K562 (cell line): ENCODE measurements around the gene HAPLN3. TPM values are rescaled to one million over a fixed set of nuclear protein-coding genes. Genes with fewer than 3 reads are reported as not detected.

Experiments
- ATAC-seq: fragments of 200-7000 bp; cut with Tn5 transposase; 3 replicates; pipeline ENCODE4 v1.9.1; 2020; ENCODE audit warnings: moderate library complexity
- BruUV-seq: library from RNA; stranded (reverse); fragments of 400-500 nt; replicated peaks from 2 replicates; lab custom pipeline; 2021; lab: Mats Ljungman, UMichigan
- CTCF ChIA-PET: fragments of 300-600 bp; formaldehyde crosslinking; extraction: SDS; loops from one replicate; lab custom pipeline; 2021; ENCODE audit warnings: low intra/inter-chr PET ratio; lab: Yijun Ruan, JAX
- POLR2A ChIA-PET: fragments of 300-600, 350-650 bp; sonication (Branson Sonifier 250); formaldehyde crosslinking; extraction: SDS; loops from one replicate; lab custom pipeline; 2021; ENCODE audit warnings: antibody characterized with exemption, inconsistent platforms; lab: Yijun Ruan, JAX
- DNase-seq, 4 experiments: peaks; one replicate each; pipeline versions ENCODE4 v3.0.0 to v3.0.0-alpha.2; 2011 to 2018; ENCODE audit warnings: low spot score in 3 of 4, mixed read lengths in 3 of 4; ENCODE audit errors: extremely low read depth in 1 of 4
- FAIRE-seq: peaks from 2 replicates; lab custom pipeline; 2011; peaks lifted over from hg19 to GRCh38; lab: Jason Lieb, UNC
- H2AFZ ChIP-seq: 2 replicates; pipeline ENCODE4 v1.6.0; 2011; ENCODE audit warnings: low read depth, low read length, control low read depth, inconsistent platforms
- H3K27ac ChIP-seq: fragments of 200-600 bp; 3 replicates; pipeline ENCODE4 v1.8.0; 2011; ENCODE audit warnings: low read depth, mild to moderate bottlenecking, control low read depth, inconsistent platforms, low read length, moderate library complexity, mixed read lengths; ENCODE audit errors: extremely low read depth
- H3K27me3 ChIP-seq, 2 experiments: fragments of 300-600 bp in 1 of 2; 2 replicates in 1 of 2; 3 replicates in 1 of 2; pipeline versions ENCODE4 v1.6.0 to v1.8.0; 2011; ENCODE audit warnings: inconsistent platforms in 2 of 2, low read length in 2 of 2, mild to moderate bottlenecking in 1 of 2, mixed read lengths in 1 of 2, moderate library complexity in 1 of 2; ENCODE audit not compliant: control insufficient read depth in 2 of 2, insufficient read depth in 2 of 2
- H3K36me3 ChIP-seq: fragments of 300-600 bp; 3 replicates; pipeline ENCODE4 v1.8.0; 2011; ENCODE audit warnings: mild to moderate bottlenecking, low read length, inconsistent platforms; ENCODE audit not compliant: control insufficient read depth, insufficient read depth
- H3K4me1 ChIP-seq, 2 experiments: fragments of 200-600 bp in 1 of 2; replicated peaks in 1 of 2; 2 replicates in 1 of 2; 3 replicates in 1 of 2; pipeline versions ENCODE4 v1.5.1 to v1.8.0; 2011; ENCODE audit warnings: inconsistent platforms in 2 of 2, low read length in 2 of 2, mild to moderate bottlenecking in 1 of 2, mixed read lengths in 1 of 2, moderate library complexity in 1 of 2; ENCODE audit not compliant: control insufficient read depth in 2 of 2, insufficient read depth in 2 of 2
- H3K4me2 ChIP-seq: 2 replicates; pipeline ENCODE4 v1.6.1; 2011; ENCODE audit warnings: low read length, control low read depth, inconsistent platforms, mixed read lengths; ENCODE audit not compliant: insufficient read depth
- H3K4me3 ChIP-seq: fragments of 200-600 bp; sonication (generic), shearing (Covaris generic); 2 replicates; pipeline ENCODE4 v1.5.1; 2016; ENCODE audit warnings: control low read depth, inconsistent platforms
- H3K79me2 ChIP-seq: fragments of 200-600 bp; 3 replicates; pipeline ENCODE4 v1.8.0; 2011; ENCODE audit warnings: low read length, inconsistent platforms; ENCODE audit not compliant: control insufficient read depth, insufficient read depth
- H3K9ac ChIP-seq, 2 experiments: 2 replicates each; pipeline versions ENCODE4 v1.6.0 to v1.6.1; 2011; ENCODE audit warnings: low read depth in 2 of 2, low read length in 2 of 2, control low read depth in 1 of 2, inconsistent platforms in 1 of 2, mild to moderate bottlenecking in 1 of 2, mixed read lengths in 1 of 2; ENCODE audit not compliant: insufficient read depth in 1 of 2
- H3K9me1 ChIP-seq: one replicate; pipeline ENCODE4 v1.6.0; 2011; ENCODE audit warnings: inconsistent platforms, mild to moderate bottlenecking, low read length, moderate library complexity; ENCODE audit not compliant: control insufficient read depth, insufficient read depth
- H3K9me3 ChIP-seq: replicated peaks from 2 replicates; pipeline ENCODE4 v1.5.1; 2011; ENCODE audit warnings: low read depth, low read length, inconsistent platforms; ENCODE audit not compliant: control insufficient read depth, insufficient read depth
- H4K20me1 ChIP-seq: replicated peaks from 2 replicates; pipeline ENCODE4 v1.6.1; 2011; ENCODE audit warnings: low read length, inconsistent platforms, mixed read lengths; ENCODE audit not compliant: control insufficient read depth, insufficient read depth
- BCLAF1 ChIP-seq, 2 experiments: fragments of 450-650 bp in 1 of 2; IDR thresholded peaks; 2 replicates each; pipeline ENCODE4 v1.6.1; 2011 to 2017; ENCODE audit warnings: low read depth in 2 of 2, antibody characterized with exemption in 1 of 2, borderline replicate concordance in 1 of 2, low read length in 1 of 2, mild to moderate bottlenecking in 1 of 2, mixed read lengths in 1 of 2; ENCODE audit not compliant: control insufficient read depth in 1 of 2
- BRF1 ChIP-seq: IDR thresholded peaks from 3 replicates; pipeline ENCODE4 v1.6.1; 2011; ENCODE audit warnings: borderline replicate concordance, mild to moderate bottlenecking; ENCODE audit not compliant: insufficient read length; ENCODE audit errors: extremely low read depth
- CTBP1 ChIP-seq: fragments of 450-650 bp; IDR thresholded peaks from 2 replicates; pipeline ENCODE4 v1.6.1; 2016; ENCODE audit warnings: borderline replicate concordance
- MAFK ChIP-seq: IDR thresholded peaks from 2 replicates; pipeline ENCODE4 v1.6.1; 2011; ENCODE audit warnings: low read length, improper control_type of control experiment
- SAP30 ChIP-seq: fragments of 200-600 bp; sonication (generic); IDR thresholded peaks from 2 replicates; pipeline ENCODE4 v1.6.1; 2012; ENCODE audit warnings: borderline replicate concordance, low read depth, mild to moderate bottlenecking, moderate library complexity, low read length, control low read depth, inconsistent platforms; ENCODE audit not compliant: insufficient read depth, poor library complexity, severe bottlenecking
- SIRT6 ChIP-seq: IDR thresholded peaks from one replicate; pipeline ENCODE4 v1.6.1; 2012; ENCODE audit warnings: low read depth, mild to moderate bottlenecking, control low read depth, inconsistent platforms, low read length, moderate library complexity
- TRIM24 ChIP-seq, 2 experiments: fragments of 450-650 bp; IDR thresholded peaks; 2 replicates each; pipeline ENCODE4 v1.6.1; 2016
- ZNF277 ChIP-seq: fragments of 250-450 bp; sonication (Bioruptor Pico); IDR thresholded peaks from 2 replicates; pipeline ENCODE4 v1.8.0; 2022; ENCODE audit warnings: inconsistent platforms, mild to moderate bottlenecking, moderate library complexity, borderline replicate concordance
- ZNF592 ChIP-seq: fragments of 450-650 bp; IDR thresholded peaks from 2 replicates; pipeline ENCODE4 v1.6.1; 2017; ENCODE audit warnings: antibody characterized with exemption, mild to moderate bottlenecking
- WGBS: fragments of 100-300 bp; shearing (Covaris generic); methylation state at CpG from one replicate; pipeline ENCODE4 v1.1.6; 2016; ENCODE audit warnings: low coverage, mixed read lengths; ENCODE audit not compliant: insufficient coverage; ENCODE audit errors: missing lambda C conversion rate; 5-methylcytosine and 5-hydroxymethylcytosine counted together
- in situ Hi-C: fragments of 300-500 bp; cut with MboI; formaldehyde crosslinking; loops from 4 replicates; pipeline ENCODE4 v1.15.0; 2018; ENCODE audit warnings: inconsistent platforms, mixed read lengths
- intact Hi-C: fragments of 100-400 bp; cut with micrococcal nuclease; formaldehyde crosslinking; loops from 2 replicates; pipeline ENCODE4 v1.14.2; 2022
- polyA plus RNA-seq, 8 experiments: library from polyadenylated mRNA; depleted of rRNA in 4 of 8; stranded (reverse) in 5 of 8; unstranded in 3 of 8; fragments of >200 nt; fragmentation: Nextera tagmentation in 2 of 8; fragmentation: Illumina TruSeq in 1 of 8; extraction: Ambion mirVana in 2 of 8; extraction: Trizol in 1 of 8; gene quantifications; 2 replicates each; pipeline versions ENCODE4 v1.2.1 to v1.2.3, GENCODE V29; 2011 to 2014; ENCODE audit warnings: inconsistent platforms in 1 of 8, missing spikeins in 1 of 8
- total RNA-seq, 7 experiments: library from RNA; depleted of rRNA in 6 of 7; stranded (reverse); fragments of >200 nt in 6 of 7; fragmentation: Illumina TruSeq in 2 of 7; extraction: Trizol in 2 of 7; gene quantifications; 2 replicates each; pipeline versions ENCODE4 v1.2.1 to v1.2.3, GENCODE V29; 2011 to 2021; ENCODE audit warnings: low replicate concordance in 1 of 7
- TF ChIP-seq, protein P1 (sequence below), 2 experiments: fragments of 450-650 bp in 1 of 2; sonication (generic) in 1 of 2; formaldehyde crosslinking in 1 of 2; IDR thresholded peaks in 1 of 2; conservative IDR thresholded peaks in 1 of 2; 2 replicates each; pipeline versions ENCODE4 v1.6.1 to v1.8.1; 2016 to 2023; ENCODE audit warnings: mild to moderate bottlenecking in 2 of 2, moderate library complexity in 2 of 2, inconsistent platforms in 1 of 2, missing genetic modification reagents in 1 of 2

HAPLN3 gene
- total and polyA plus RNA-seq, 9 of the 15 experiments (the other 6 are each of a cell fraction or from before 2014, with no cell fraction given): 0.04 to 2.4 (median 0.65) TPM

DNA sequence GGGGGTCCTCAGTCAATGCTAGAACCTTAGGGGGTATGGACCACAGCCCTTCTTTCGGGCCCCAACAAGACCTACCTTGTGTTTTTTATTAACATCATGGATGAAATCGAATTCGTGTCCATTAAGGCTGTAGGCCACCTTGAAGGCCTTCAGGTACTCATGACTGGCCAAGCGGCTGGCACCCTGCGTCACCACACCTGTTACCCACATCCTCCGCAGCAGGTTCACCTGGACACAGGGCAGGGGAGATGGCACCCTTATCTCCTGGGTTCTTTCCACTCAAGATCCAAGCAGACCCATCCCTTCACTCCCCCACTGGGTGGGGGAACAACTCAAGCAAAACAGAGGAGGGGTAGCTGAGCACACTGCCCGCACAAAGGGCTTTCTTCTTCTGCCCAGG is 11.2 kb upstream of the HAPLN3 start:
- no TSS peak for BruUV-seq
- intact Hi-C loops: no loop called here
- 89% methylated on average over 7 of the region's 7 CpGs for WGBS
- TF ChIP-seq ZNF277 (CRISPR knock-in tag) (no peak), MAFK (no peak), BRF1 (no peak), SIRT6 (no peak), TRIM24 (IDR thresholded peaks at IDR 0.05) (no peak), SAP30 (no peak), CTBP1 (no peak), BCLAF1 (IDR thresholded peaks at IDR 0.05; ENCODE audit: borderline replicate concordance in 1 of 2, control insufficient read depth in 1 of 2, low read depth in 2 of 2, low read length in 1 of 2) (no peak), ZNF592 (no peak)
- TF ChIP-seq, protein P1, sequence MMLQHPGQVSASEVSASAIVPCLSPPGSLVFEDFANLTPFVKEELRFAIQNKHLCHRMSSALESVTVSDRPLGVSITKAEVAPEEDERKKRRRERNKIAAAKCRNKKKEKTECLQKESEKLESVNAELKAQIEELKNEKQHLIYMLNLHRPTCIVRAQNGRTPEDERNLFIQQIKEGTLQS (IDR thresholded peaks at IDR 0.05): no peak
- TF ChIP-seq, protein P1 (CRISPR knock-in tag; conservative IDR thresholded peaks at IDR 0.05): no peak

More for the DNA sequence above, 11.2 kb upstream of the HAPLN3 start:
- no peak overlapping the region for H2AFZ ChIP-seq
- H4K20me1 ChIP-seq: 0 out of 2 replicates have a peak, but pooled peaks cover 9% of the 10 kb centered on the region
- no peaks in the 10 kb centered on the region for H3K9me3 ChIP-seq
- peaks cover 3% of the 10 kb centered on the region for H3K9me1 ChIP-seq
- no peaks in the 10 kb centered on the region for H3K27me3 ChIP-seq
- CTCF ChIA-PET: interaction anchor here (1.1 kb wide), 1 partner anchor 111 kb away, joined by 4 read pairs; no protein-coding TSS in a partner anchor
- in situ Hi-C loops: no loop called here
- POLR2A ChIA-PET: interaction anchor here (0.5 to 2.4 kb wide), 3 partner anchors 10 to 96 kb away, joined by 3 to 20 read pairs (median 4); no protein-coding TSS in a partner anchor
- no peak overlapping the region for H3K27ac ChIP-seq
- FAIRE-seq (no peak), DNase-seq (no peak), ATAC-seq (no peak)
- H3K4me1 ChIP-seq: peaks cover 31 to 34% of the 10 kb centered on the region in 2 experiments; a peak in 4 of 5 replicates
- H3K79me2 ChIP-seq: peaks cover 22% of the 10 kb centered on the region
- no peak overlapping the region for H3K4me2 ChIP-seq
- peaks cover 93% of the 10 kb centered on the region for H3K36me3 ChIP-seq
- H3K9ac ChIP-seq: no peak overlapping the region
- no peak overlapping the region for H3K4me3 ChIP-seq
